SK-N-SH (cell line): ENCODE measurements around the gene REXO1. TPM values are rescaled to one million over a fixed set of nuclear protein-coding genes. Genes with fewer than 3 reads are reported as not detected.

ENCODE experiments used
- CTCF ChIA-PET: fragments of 300-600, 350-600 bp; formaldehyde crosslinking; extraction: SDS; loops from one replicate; lab custom pipeline; 2021; lab: Yijun Ruan, JAX
- POLR2A ChIA-PET: fragments of 350-600 bp; sonication (Branson Sonifier 250); formaldehyde crosslinking; extraction: SDS; loops from one replicate; lab custom pipeline; 2020; ENCODE audit warnings: antibody characterized with exemption, inconsistent platforms; lab: Yijun Ruan, JAX
- DNase-seq: peaks from one replicate; pipeline ENCODE4 v3.0.0; 2012
- H2AFZ ChIP-seq: fragments of 200-600 bp; sonication (generic); 2 replicates; pipeline ENCODE4 v1.8.1; 2016; ENCODE audit warnings: antibody characterized with exemption, mild to moderate bottlenecking, low read depth
- H3F3A ChIP-seq: fragments of 200-600 bp; sonication (generic); replicated peaks from 2 replicates; pipeline ENCODE3; 2016; ENCODE audit warnings: antibody characterized with exemption, mild to moderate bottlenecking; ENCODE audit not compliant: insufficient read depth
- H3K27ac ChIP-seq, 2 experiments: fragments of 200-500 bp in 1 of 2; fragments of 200-600 bp in 1 of 2; sonication (Bioruptor generic) in 1 of 2; sonication (generic), shearing (Covaris generic) in 1 of 2; 2 replicates each; pipeline versions ENCODE4 v1.5.1 to v1.6.1; 2014 to 2016; ENCODE audit warnings: low read depth in 2 of 2, inconsistent platforms in 1 of 2, low read length in 1 of 2, mild to moderate bottlenecking in 1 of 2, mixed read lengths in 1 of 2
- H3K27me3 ChIP-seq: fragments of 200-600 bp; sonication (generic), shearing (Covaris generic); 2 replicates; pipeline ENCODE4 v1.6.1; 2016; ENCODE audit warnings: mixed run types; ENCODE audit not compliant: insufficient read depth
- H3K36me3 ChIP-seq, 2 experiments: fragments of 200-500 bp in 1 of 2; fragments of 200-600 bp in 1 of 2; sonication (Bioruptor generic) in 1 of 2; sonication (generic) in 1 of 2; replicated peaks in 1 of 2; 2 replicates each; pipeline versions ENCODE3 to v1.5.1; 2014 to 2016; ENCODE audit warnings: low read length in 1 of 2, mild to moderate bottlenecking in 1 of 2; ENCODE audit not compliant: insufficient read depth in 2 of 2, control insufficient read depth in 1 of 2
- H3K4me1 ChIP-seq, 2 experiments: fragments of 200-500 bp in 1 of 2; fragments of 200-600 bp in 1 of 2; sonication (Bioruptor generic) in 1 of 2; sonication (generic), shearing (Covaris generic) in 1 of 2; 2 replicates each; pipeline versions ENCODE4 v1.5.1 to v1.6.1; 2014 to 2016; ENCODE audit warnings: low read depth in 1 of 2, low read length in 1 of 2, mixed run types in 1 of 2; ENCODE audit not compliant: insufficient read depth in 2 of 2, control insufficient read depth in 1 of 2
- H3K4me2 ChIP-seq: fragments of 200-600 bp; sonication (generic), shearing (Covaris generic); 2 replicates; pipeline ENCODE4 v1.6.1; 2017; ENCODE audit warnings: mixed run types
- H3K4me3 ChIP-seq, 2 experiments: fragments of 200-500 bp in 1 of 2; fragments of 200-600 bp in 1 of 2; sonication (Bioruptor generic) in 1 of 2; sonication (generic), shearing (Covaris generic) in 1 of 2; 2 replicates each; pipeline versions ENCODE4 v1.5.1 to v1.8.1; 2014 to 2016; ENCODE audit warnings: low read depth in 2 of 2, inconsistent platforms in 1 of 2, low read length in 1 of 2, mild to moderate bottlenecking in 1 of 2, mixed read lengths in 1 of 2, moderate library complexity in 1 of 2
- H3K79me2 ChIP-seq: fragments of 200-600 bp; sonication (generic); 2 replicates; pipeline ENCODE4 v1.8.1; 2017; ENCODE audit warnings: mild to moderate bottlenecking; ENCODE audit not compliant: insufficient read depth
- H3K9ac ChIP-seq: fragments of 200-600 bp; sonication (generic); 2 replicates; pipeline ENCODE4 v1.6.1; 2017; ENCODE audit warnings: mixed run types
- H3K9me2 ChIP-seq: fragments of 200-600 bp; sonication (generic); 2 replicates; pipeline ENCODE4 v1.6.1; 2017; ENCODE audit warnings: mixed run types
- H3K9me3 ChIP-seq: fragments of 200-600 bp; sonication (generic); 2 replicates; pipeline ENCODE4 v1.6.1; 2017; ENCODE audit warnings: mixed run types, mild to moderate bottlenecking, moderate library complexity
- H4K20me1 ChIP-seq: fragments of 200-600 bp; sonication (generic); 2 replicates; pipeline ENCODE4 v1.6.1; 2017; ENCODE audit warnings: mild to moderate bottlenecking, mixed run types; ENCODE audit not compliant: insufficient read depth
- ELF1 ChIP-seq: IDR thresholded peaks from 2 replicates; pipeline ENCODE4 v1.4.0; 2012
- EP300 ChIP-seq, 2 experiments: IDR thresholded peaks; 2 replicates each; pipeline versions ENCODE4 v1.4.0 to v1.6.1; 2012; ENCODE audit warnings: borderline replicate concordance in 1 of 2, low read depth in 1 of 2, low read length in 1 of 2
- FOSL2 ChIP-seq: IDR thresholded peaks from 2 replicates; pipeline ENCODE4 v1.4.0; 2012; ENCODE audit warnings: low read depth, mild to moderate bottlenecking, moderate library complexity, borderline replicate concordance
- FOXJ3 ChIP-seq: sonication (generic); formaldehyde crosslinking; IDR thresholded peaks from 2 replicates; pipeline ENCODE4 v1.5.1; 2020; ENCODE audit warnings: mild to moderate bottlenecking, missing genetic modification reagents
- FOXM1 ChIP-seq: IDR thresholded peaks from 2 replicates; pipeline ENCODE4 v1.4.0; 2012; ENCODE audit warnings: low read depth, mild to moderate bottlenecking
- GATA2 ChIP-seq: sonication (generic); formaldehyde crosslinking; IDR thresholded peaks from 2 replicates; pipeline ENCODE4 v1.5.0; 2020; ENCODE audit warnings: mild to moderate bottlenecking, missing genetic modification reagents
- JUND ChIP-seq: IDR thresholded peaks from 2 replicates; pipeline ENCODE4 v1.4.0; 2012
- MXI1 ChIP-seq: IDR thresholded peaks from 2 replicates; pipeline ENCODE4 v1.6.1; 2012; ENCODE audit warnings: mild to moderate bottlenecking, low read depth, low read length, improper control_type of control experiment
- NFIC ChIP-seq: IDR thresholded peaks from 2 replicates; pipeline ENCODE4 v1.4.0; 2012; ENCODE audit warnings: borderline replicate concordance
- POLR2AphosphoS5 ChIP-seq: IDR thresholded peaks from 2 replicates; pipeline ENCODE4 v1.6.1; 2012; ENCODE audit warnings: low read depth, low read length
- RAD21 ChIP-seq: IDR thresholded peaks from 2 replicates; pipeline ENCODE4 v1.6.1; 2012; ENCODE audit warnings: mild to moderate bottlenecking, low read length
- RCOR1 ChIP-seq: fragments of 150-350 bp; IDR thresholded peaks from 2 replicates; pipeline ENCODE4 v1.6.1; 2017; ENCODE audit warnings: antibody characterized with exemption, low read length
- RFX5 ChIP-seq: IDR thresholded peaks from 2 replicates; pipeline ENCODE4 v1.6.1; 2012; ENCODE audit warnings: mild to moderate bottlenecking, improper control_type of control experiment, low read length
- RXRA ChIP-seq: IDR thresholded peaks from 2 replicates; pipeline ENCODE4 v1.4.0; 2012; ENCODE audit warnings: low read depth, mild to moderate bottlenecking, borderline replicate concordance
- SIN3A ChIP-seq: IDR thresholded peaks from 2 replicates; pipeline ENCODE4 v1.6.1; 2012; ENCODE audit warnings: low read depth, mild to moderate bottlenecking, low read length, moderate library complexity, borderline replicate concordance
- TAF1 ChIP-seq: IDR thresholded peaks from 2 replicates; pipeline ENCODE4 v1.6.1; 2012; ENCODE audit warnings: low read depth, mild to moderate bottlenecking, low read length, moderate library complexity, borderline replicate concordance
- TEAD4 ChIP-seq: IDR thresholded peaks from 2 replicates; pipeline ENCODE4 v1.4.0; 2012; ENCODE audit warnings: mild to moderate bottlenecking, borderline replicate concordance; ENCODE audit not compliant: insufficient read depth
- WGBS: methylation state at CpG from one replicate; pipeline ENCODE4 v1.1.6; 2017; ENCODE audit warnings: low lambda C conversion rate; 5-methylcytosine and 5-hydroxymethylcytosine counted together
- polyA plus RNA-seq, 3 experiments: library from polyadenylated mRNA; depleted of rRNA; stranded (reverse); fragments of >200 nt; gene quantifications; 2 replicates each; pipeline ENCODE4 v1.2.3, GENCODE V29; 2012
- TF ChIP-seq, protein P1 (sequence below): fragments of 150-350 bp; IDR thresholded peaks from 2 replicates; pipeline ENCODE4 v1.6.1; 2017; ENCODE audit warnings: antibody characterized with exemption, low read length, low read depth, borderline replicate concordance
- TF ChIP-seq, protein P2 (sequence below): fragments of 150-350 bp; IDR thresholded peaks from 2 replicates; pipeline ENCODE4 v1.6.1; 2016; ENCODE audit warnings: mild to moderate bottlenecking, low read depth, low read length
- TF ChIP-seq, protein P3 (sequence below): fragments of 200-600 bp; sonication (generic); IDR thresholded peaks from 2 replicates; pipeline ENCODE4 v1.6.1; 2017; ENCODE audit warnings: antibody characterized with exemption, mild to moderate bottlenecking, moderate library complexity

Gene REXO1
- polyA plus RNA-seq, 1 of the 3 experiments (the other 2 are of a cell fraction) = 18.8 TPM

DNA sequence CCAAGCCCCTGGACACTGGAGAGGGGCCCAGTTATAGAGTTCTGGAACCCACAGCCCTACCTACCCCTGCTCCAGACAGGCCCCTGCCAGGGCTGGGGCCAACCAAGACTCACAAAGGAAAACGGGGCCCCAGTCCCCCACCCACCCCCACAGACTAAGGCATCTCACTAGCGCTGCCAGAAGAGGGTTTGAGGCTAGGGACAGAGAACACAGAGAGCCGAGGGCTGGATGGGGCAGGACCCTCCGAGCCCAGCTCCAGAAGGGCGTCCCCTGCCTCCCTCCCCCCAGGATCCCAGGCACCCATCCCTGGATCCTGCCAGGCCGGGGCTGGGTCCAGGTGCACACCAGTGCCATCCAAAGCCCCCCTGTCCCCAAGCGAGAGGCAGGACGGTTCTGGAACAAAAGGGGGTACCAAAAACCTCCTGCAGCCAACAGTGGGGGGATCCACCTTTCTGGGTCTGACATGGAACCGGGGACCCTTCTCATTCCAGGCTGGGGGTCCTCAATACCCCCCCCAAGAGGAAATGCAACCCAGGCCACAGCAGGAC lies 4.4 kb upstream of the REXO1 start:
- H3K4me2 ChIP-seq = no peak overlapping the region
- TF ChIP-seq FOXJ3 = no peak
- no peak for TF ChIP-seq TAF1
- no peak for TF ChIP-seq JUND
- TF ChIP-seq FOSL2 = no peak
- TF ChIP-seq, protein P1, sequence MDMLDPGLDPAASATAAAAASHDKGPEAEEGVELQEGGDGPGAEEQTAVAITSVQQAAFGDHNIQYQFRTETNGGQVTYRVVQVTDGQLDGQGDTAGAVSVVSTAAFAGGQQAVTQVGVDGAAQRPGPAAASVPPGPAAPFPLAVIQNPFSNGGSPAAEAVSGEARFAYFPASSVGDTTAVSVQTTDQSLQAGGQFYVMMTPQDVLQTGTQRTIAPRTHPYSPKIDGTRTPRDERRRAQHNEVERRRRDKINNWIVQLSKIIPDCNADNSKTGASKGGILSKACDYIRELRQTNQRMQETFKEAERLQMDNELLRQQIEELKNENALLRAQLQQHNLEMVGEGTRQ = no peak
- TF ChIP-seq NFIC = no peak
- no peak for TF ChIP-seq GATA2 (CRISPR knock-in tag)
- no peak for TF ChIP-seq POLR2AphosphoS5
- TF ChIP-seq RFX5 = no peak
- TF ChIP-seq, all 33 proteins: peak for 0
- Histone ChIP-seq H3K9me2 (no peaks in the 10 kb centered on the region), H4K20me1 (peaks cover 84% of the 10 kb centered on the region), H3K9ac (no peak overlapping the region), H3K27me3 (no peaks in the 10 kb centered on the region), H3K36me3 (peaks cover 3 to 6% of the 10 kb centered on the region in 2 experiments), H3F3A (peaks cover 28% of the 10 kb centered on the region), H2AFZ (no peak overlapping the region), H3K79me2 (peaks cover 78% of the 10 kb centered on the region), H3K27ac (no peak overlapping the region), H3K9me3 (no peaks in the 10 kb centered on the region), H3K4me1 (peaks cover 19 to 28% of the 10 kb centered on the region in 2 experiments; a peak in 3 of 4 replicates), H3K4me3 (no peak overlapping the region)
- POLR2A ChIA-PET = no interaction called here
- CTCF ChIA-PET = interaction anchor here (1.0 to 2.8 kb wide), 3 partner anchors 12 to 27 kb away, joined by 4 to 11 read pairs (median 10); no protein-coding TSS in a partner anchor
- WGBS = 100% methylated on average over 3 of the region's 9 CpGs
- no peak for DNase-seq

DNA sequence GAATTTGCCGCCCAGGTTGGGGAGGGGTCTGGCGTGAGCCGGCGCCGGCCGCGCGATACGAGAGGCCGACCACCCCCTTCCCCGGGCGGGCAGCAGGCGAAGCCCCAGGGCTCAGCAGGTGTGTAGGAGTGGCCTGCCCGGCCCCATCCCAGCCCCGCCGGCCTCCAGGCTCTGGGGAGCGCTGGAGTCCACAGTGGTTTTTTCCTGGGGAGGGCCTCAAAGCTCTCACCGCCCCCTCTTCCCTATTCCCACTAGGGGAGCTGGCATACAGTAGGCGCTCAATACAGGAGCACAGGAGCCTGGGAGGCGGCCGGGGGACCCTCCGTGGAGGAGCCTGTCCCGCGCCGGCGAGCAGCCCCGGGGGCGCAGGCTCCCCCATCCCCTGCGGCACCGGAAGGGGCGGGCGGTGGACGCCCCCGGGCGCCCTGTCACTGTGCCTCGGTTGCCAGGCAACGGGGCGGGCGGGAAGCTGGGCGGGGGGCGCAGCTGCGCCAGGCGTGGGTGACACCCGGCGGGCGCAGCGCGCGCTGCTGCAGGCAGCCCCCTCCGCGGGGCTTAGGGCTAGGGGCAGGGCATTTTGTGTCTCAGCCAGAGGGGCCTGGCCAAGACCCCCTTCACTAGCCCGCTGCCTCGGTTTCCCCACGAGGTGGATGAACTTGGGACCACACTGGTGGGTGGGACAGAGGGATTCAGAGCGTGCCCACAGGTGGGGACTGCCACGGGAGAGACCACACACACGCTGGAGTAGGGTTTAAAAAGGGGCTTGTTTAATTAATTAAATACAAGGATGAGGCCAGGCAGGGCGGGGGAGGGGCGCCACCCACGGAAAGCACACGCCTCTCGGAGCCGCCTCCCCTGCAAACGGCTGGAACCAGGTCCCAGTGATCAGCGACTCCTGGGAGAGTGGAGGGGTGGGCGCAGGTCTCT lies 3.6 kb upstream of the REXO1 start:
- Histone ChIP-seq H3K4me1 (peaks cover 18 to 28% of the 10 kb centered on the region in 2 experiments; a peak in 3 of 4 replicates), H3F3A (peaks cover 28% of the 10 kb centered on the region), H3K27ac (no peak overlapping the region), H3K9me2 (no peaks in the 10 kb centered on the region), H3K36me3 (peaks cover 3 to 6% of the 10 kb centered on the region in 2 experiments), H4K20me1 (peaks cover 85% of the 10 kb centered on the region), H2AFZ (no peak overlapping the region), H3K9me3 (no peaks in the 10 kb centered on the region), H3K27me3 (no peaks in the 10 kb centered on the region), H3K4me2 (no peak overlapping the region), H3K79me2 (peaks cover 78% of the 10 kb centered on the region), H3K4me3 (no peak overlapping the region), H3K9ac (no peak overlapping the region)
- 86% methylated on average over 50 of the region's 66 CpGs for WGBS
- no peak for DNase-seq
- POLR2A ChIA-PET = no interaction called here
- CTCF ChIA-PET = interaction anchor here (1.0 to 2.8 kb wide), 4 partner anchors 13 to 179 kb away, joined by 3 to 11 read pairs (median 7); no protein-coding TSS in a partner anchor
- TF ChIP-seq RCOR1 (no peak), RXRA (no peak), EP300 (IDR thresholded peaks at IDR 0.05; ENCODE audit: borderline replicate concordance in 1 of 2, low read depth in 1 of 2, low read length in 1 of 2) (no peak), SIN3A (no peak), FOXM1 (no peak), MXI1 (no peak), RAD21 (no peak), TEAD4 (no peak), ELF1 (no peak)
- TF ChIP-seq, protein P2, sequence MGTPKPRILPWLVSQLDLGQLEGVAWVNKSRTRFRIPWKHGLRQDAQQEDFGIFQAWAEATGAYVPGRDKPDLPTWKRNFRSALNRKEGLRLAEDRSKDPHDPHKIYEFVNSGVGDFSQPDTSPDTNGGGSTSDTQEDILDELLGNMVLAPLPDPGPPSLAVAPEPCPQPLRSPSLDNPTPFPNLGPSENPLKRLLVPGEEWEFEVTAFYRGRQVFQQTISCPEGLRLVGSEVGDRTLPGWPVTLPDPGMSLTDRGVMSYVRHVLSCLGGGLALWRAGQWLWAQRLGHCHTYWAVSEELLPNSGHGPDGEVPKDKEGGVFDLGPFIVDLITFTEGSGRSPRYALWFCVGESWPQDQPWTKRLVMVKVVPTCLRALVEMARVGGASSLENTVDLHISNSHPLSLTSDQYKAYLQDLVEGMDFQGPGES = no peak
- TF ChIP-seq, protein P3, sequence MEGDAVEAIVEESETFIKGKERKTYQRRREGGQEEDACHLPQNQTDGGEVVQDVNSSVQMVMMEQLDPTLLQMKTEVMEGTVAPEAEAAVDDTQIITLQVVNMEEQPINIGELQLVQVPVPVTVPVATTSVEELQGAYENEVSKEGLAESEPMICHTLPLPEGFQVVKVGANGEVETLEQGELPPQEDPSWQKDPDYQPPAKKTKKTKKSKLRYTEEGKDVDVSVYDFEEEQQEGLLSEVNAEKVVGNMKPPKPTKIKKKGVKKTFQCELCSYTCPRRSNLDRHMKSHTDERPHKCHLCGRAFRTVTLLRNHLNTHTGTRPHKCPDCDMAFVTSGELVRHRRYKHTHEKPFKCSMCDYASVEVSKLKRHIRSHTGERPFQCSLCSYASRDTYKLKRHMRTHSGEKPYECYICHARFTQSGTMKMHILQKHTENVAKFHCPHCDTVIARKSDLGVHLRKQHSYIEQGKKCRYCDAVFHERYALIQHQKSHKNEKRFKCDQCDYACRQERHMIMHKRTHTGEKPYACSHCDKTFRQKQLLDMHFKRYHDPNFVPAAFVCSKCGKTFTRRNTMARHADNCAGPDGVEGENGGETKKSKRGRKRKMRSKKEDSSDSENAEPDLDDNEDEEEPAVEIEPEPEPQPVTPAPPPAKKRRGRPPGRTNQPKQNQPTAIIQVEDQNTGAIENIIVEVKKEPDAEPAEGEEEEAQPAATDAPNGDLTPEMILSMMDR = no peak
